ENCODE results near the gene GPRC5C. TPM values are rescaled to one million over a fixed set of nuclear protein-coding genes. Genes with fewer than 3 reads are reported as not detected.
"Not testable (repeated sequence)": the region's sequence is repeated elsewhere in the genome, so short reads cannot be mapped to it uniquely, and the experiment has no call there.

GPRC5C gene
- total and polyA plus RNA-seq, 2 donors (not counting 3 experiments of a cell fraction or from before 2014, with no cell fraction given): not detected

DNA sequence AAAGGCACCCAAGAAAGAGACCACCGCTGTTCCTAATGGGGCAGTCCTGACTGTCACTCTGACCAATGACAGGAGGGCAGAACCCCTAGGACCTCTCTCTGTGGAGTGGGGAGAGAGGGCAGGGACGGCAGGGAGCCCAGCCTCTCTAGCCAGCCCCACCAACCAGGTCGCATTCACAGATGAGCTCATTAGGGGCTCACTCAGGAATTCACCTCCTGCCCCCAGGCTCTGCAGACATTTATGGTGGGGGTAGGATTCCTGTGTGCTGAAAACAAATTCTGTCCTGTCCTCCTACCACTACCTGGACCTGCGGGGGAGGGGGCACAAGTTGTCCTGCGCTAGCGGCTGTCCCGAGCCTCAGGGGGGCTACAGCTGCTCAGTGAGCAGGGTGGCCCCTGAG, 27.7 kb upstream of the GPRC5C start:
- H3K9me3 ChIP-seq (replicated peaks; ENCODE audit: control insufficient read depth, insufficient read depth, low read length): no peaks in the 10 kb centered on the region
- no peaks in the 10 kb centered on the region for H3K27me3 ChIP-seq (ENCODE audit: control insufficient read depth in 2 of 2, insufficient read depth in 2 of 2, low read length in 2 of 2)
- no peaks in the 10 kb centered on the region for H3K79me2 ChIP-seq (ENCODE audit: control insufficient read depth, insufficient read depth, low read length)
- ChIA-PET POLR2A (no interaction called here), CTCF (no interaction called here)
- no peaks in the 10 kb centered on the region for H3K4me1 ChIP-seq (ENCODE audit: control insufficient read depth, extremely low read depth, insufficient read depth, low read length)
- no peak overlapping the region for H3K4me2 ChIP-seq (ENCODE audit: insufficient read depth, low read length)
- H3K36me3 ChIP-seq (ENCODE audit: control insufficient read depth in 2 of 2, extremely low read depth in 1 of 2, insufficient read depth in 2 of 2, low read length in 2 of 2): no peaks in the 10 kb centered on the region
- TF ChIP-seq EZH2 (IDR thresholded peaks at IDR 0.05; ENCODE audit: borderline replicate concordance, low read depth, low read length, severe bottlenecking) (no peak), JUN (IDR thresholded peaks at IDR 0.05; ENCODE audit: borderline replicate concordance, insufficient read depth, insufficient read length, low read depth) (no peak)
- intact Hi-C loops (cut with micrococcal nuclease): no loop called here
- no peak overlapping the region for H3K27ac ChIP-seq (ENCODE audit: insufficient read depth, low read depth, low read length)
- no peaks in the 10 kb centered on the region for H4K20me1 ChIP-seq (replicated peaks; ENCODE audit: control insufficient read depth, extremely low read depth, insufficient read depth, low read length)
- no peak overlapping the region for H3K9ac ChIP-seq (replicated peaks; ENCODE audit: extremely low read depth, insufficient read depth, low read length)
- FAIRE-seq (no peak), DNase-seq (ENCODE audit: low read depth, low spot score) (no peak)
- no peaks in the 10 kb centered on the region for H3K9me1 ChIP-seq (replicated peaks; ENCODE audit: control insufficient read depth, extremely low read depth, insufficient read depth, low read length)
- no peak overlapping the region for H3K4me3 ChIP-seq (replicated peaks in 1 of 3; ENCODE audit: insufficient read depth in 1 of 3, low read depth in 1 of 3, low read length in 3 of 3)
- dilution Hi-C loops (cut with MboI; ENCODE audit: extremely low pct_ligation_motif_present, low sequenced_read_pairs): no loop called here
- no peak overlapping the region for H2AFZ ChIP-seq (ENCODE audit: low read depth, low read length)
- no TSS peak for BruUV-seq (replicated peaks)

DNA sequence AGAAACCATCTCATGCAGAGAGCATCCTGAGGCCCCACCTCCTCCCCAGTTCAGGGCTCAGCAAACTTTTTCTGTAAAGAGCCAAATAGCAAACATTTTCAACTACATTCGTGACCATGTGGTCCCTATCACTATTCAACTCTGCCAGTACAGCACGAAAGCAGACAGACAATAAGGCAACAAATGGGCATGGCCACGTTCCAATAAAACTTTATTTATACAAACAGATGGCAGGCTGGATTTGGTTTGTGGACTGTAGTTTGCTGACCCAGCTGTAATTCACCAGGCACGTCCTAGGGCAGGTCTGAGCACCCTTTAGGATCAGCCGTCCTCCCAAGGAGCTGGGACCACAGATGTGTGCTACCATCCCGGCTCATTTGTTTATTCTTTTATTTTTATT, 27.1 kb upstream of the GPRC5C start:
- CTCF ChIA-PET: interaction anchor here (0.7 kb wide), 1 partner anchor 37 kb away, joined by 3 read pairs; no protein-coding TSS in a partner anchor
- no peak for DNase-seq (ENCODE audit: low read depth, low spot score)
- POLR2A ChIA-PET: no interaction called here
- intact Hi-C loops (cut with micrococcal nuclease): no loop called here
- H3K4me3 ChIP-seq (replicated peaks in 1 of 3; ENCODE audit: insufficient read depth in 1 of 3, low read depth in 1 of 3, low read length in 3 of 3): no peak overlapping the region
- no peaks in the 10 kb centered on the region for H3K27me3 ChIP-seq (ENCODE audit: control insufficient read depth in 2 of 2, insufficient read depth in 2 of 2, low read length in 2 of 2)
- no peak overlapping the region for H2AFZ ChIP-seq (ENCODE audit: low read depth, low read length)
- no peak overlapping the region for H3K4me2 ChIP-seq (ENCODE audit: insufficient read depth, low read length)
- no peaks in the 10 kb centered on the region for H4K20me1 ChIP-seq (replicated peaks; ENCODE audit: control insufficient read depth, extremely low read depth, insufficient read depth, low read length)
- H3K4me1 ChIP-seq (ENCODE audit: control insufficient read depth, extremely low read depth, insufficient read depth, low read length): no peaks in the 10 kb centered on the region
- no peak for FAIRE-seq
- no peaks in the 10 kb centered on the region for H3K36me3 ChIP-seq (ENCODE audit: control insufficient read depth in 2 of 2, extremely low read depth in 1 of 2, insufficient read depth in 2 of 2, low read length in 2 of 2)
- dilution Hi-C loops (cut with MboI; ENCODE audit: extremely low pct_ligation_motif_present, low sequenced_read_pairs): no loop called here
- H3K79me2 ChIP-seq (ENCODE audit: control insufficient read depth, insufficient read depth, low read length): no peaks in the 10 kb centered on the region
- BruUV-seq (replicated peaks): no TSS peak
- H3K27ac ChIP-seq (ENCODE audit: insufficient read depth, low read depth, low read length): no peak overlapping the region
- H3K9ac ChIP-seq (replicated peaks; ENCODE audit: extremely low read depth, insufficient read depth, low read length): no peak overlapping the region
- TF ChIP-seq POLR2AphosphoS5 (IDR thresholded peaks at IDR 0.05; ENCODE audit: insufficient read depth, low read depth, low read length) (no peak), MYC (IDR thresholded peaks at IDR 0.05; ENCODE audit: low read depth, low read length) (no peak), GATA2 (IDR thresholded peaks at IDR 0.05; ENCODE audit: insufficient read depth, insufficient read length, low read depth, low read length) (no peak), FOS (IDR thresholded peaks at IDR 0.05; ENCODE audit: borderline replicate concordance, insufficient read depth, low read length) (no peak), EZH2 (IDR thresholded peaks at IDR 0.05; ENCODE audit: borderline replicate concordance, low read depth, low read length, severe bottlenecking) (no peak), JUN (IDR thresholded peaks at IDR 0.05; ENCODE audit: borderline replicate concordance, insufficient read depth, insufficient read length, low read depth) (no peak), POLR2A (IDR thresholded peaks at IDR 0.05; ENCODE audit: low read depth, low read length) (no peak)
- TF ChIP-seq, protein P1, sequence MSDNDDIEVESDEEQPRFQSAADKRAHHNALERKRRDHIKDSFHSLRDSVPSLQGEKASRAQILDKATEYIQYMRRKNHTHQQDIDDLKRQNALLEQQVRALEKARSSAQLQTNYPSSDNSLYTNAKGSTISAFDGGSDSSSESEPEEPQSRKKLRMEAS (IDR thresholded peaks at IDR 0.05; ENCODE audit: insufficient read depth, insufficient read length): no peak
- TF ChIP-seq, protein P2, sequence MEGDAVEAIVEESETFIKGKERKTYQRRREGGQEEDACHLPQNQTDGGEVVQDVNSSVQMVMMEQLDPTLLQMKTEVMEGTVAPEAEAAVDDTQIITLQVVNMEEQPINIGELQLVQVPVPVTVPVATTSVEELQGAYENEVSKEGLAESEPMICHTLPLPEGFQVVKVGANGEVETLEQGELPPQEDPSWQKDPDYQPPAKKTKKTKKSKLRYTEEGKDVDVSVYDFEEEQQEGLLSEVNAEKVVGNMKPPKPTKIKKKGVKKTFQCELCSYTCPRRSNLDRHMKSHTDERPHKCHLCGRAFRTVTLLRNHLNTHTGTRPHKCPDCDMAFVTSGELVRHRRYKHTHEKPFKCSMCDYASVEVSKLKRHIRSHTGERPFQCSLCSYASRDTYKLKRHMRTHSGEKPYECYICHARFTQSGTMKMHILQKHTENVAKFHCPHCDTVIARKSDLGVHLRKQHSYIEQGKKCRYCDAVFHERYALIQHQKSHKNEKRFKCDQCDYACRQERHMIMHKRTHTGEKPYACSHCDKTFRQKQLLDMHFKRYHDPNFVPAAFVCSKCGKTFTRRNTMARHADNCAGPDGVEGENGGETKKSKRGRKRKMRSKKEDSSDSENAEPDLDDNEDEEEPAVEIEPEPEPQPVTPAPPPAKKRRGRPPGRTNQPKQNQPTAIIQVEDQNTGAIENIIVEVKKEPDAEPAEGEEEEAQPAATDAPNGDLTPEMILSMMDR (IDR thresholded peaks at IDR 0.05; ENCODE audit: extremely low read depth in 1 of 2, insufficient read depth in 1 of 2, low read depth in 1 of 2, low read length in 2 of 2): no peak
- H3K9me3 ChIP-seq (replicated peaks; ENCODE audit: control insufficient read depth, insufficient read depth, low read length): no peaks in the 10 kb centered on the region
- H3K9me1 ChIP-seq (replicated peaks; ENCODE audit: control insufficient read depth, extremely low read depth, insufficient read depth, low read length): no peaks in the 10 kb centered on the region

DNA sequence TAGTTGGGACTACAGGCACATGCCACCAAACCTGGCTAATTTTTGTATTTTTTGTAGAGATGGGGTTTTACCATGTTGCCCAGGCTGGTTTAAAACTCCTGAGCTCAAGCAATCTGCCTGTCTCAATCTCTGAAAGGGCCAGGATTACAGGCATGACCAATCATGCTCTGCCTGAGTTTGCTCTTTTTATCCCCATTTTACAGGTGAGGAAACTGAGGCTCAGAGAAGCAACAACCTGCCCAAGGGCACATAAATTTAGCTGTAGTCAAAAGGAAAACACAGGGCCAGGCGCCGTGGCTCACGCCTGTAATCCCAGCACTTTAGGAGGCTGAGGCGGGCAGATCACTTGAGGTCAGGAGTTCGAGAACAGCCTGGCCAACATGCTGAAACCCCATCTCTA, 26.6 kb upstream of the GPRC5C start:
- H3K27ac ChIP-seq (ENCODE audit: insufficient read depth, low read depth, low read length); H3K9me1 ChIP-seq (replicated peaks; ENCODE audit: control insufficient read depth, extremely low read depth, insufficient read depth, low read length); H3K79me2 ChIP-seq (ENCODE audit: control insufficient read depth, insufficient read depth, low read length); H2AFZ ChIP-seq (ENCODE audit: low read depth, low read length); FAIRE-seq; dilution Hi-C loops (cut with MboI; ENCODE audit: extremely low pct_ligation_motif_present, low sequenced_read_pairs); H3K27me3 ChIP-seq (ENCODE audit: control insufficient read depth in 2 of 2, insufficient read depth in 2 of 2, low read length in 2 of 2); H4K20me1 ChIP-seq (replicated peaks; ENCODE audit: control insufficient read depth, extremely low read depth, insufficient read depth, low read length); BruUV-seq (replicated peaks); H3K4me3 ChIP-seq (replicated peaks in 1 of 3; ENCODE audit: insufficient read depth in 1 of 3, low read depth in 1 of 3, low read length in 3 of 3); H3K4me1 ChIP-seq (ENCODE audit: control insufficient read depth, extremely low read depth, insufficient read depth, low read length); DNase-seq (ENCODE audit: low read depth, low spot score); H3K9me3 ChIP-seq (replicated peaks; ENCODE audit: control insufficient read depth, insufficient read depth, low read length); POLR2A ChIA-PET; H3K36me3 ChIP-seq (ENCODE audit: control insufficient read depth in 2 of 2, extremely low read depth in 1 of 2, insufficient read depth in 2 of 2, low read length in 2 of 2); intact Hi-C loops (cut with micrococcal nuclease); H3K4me2 ChIP-seq (ENCODE audit: insufficient read depth, low read length); H3K9ac ChIP-seq (replicated peaks; ENCODE audit: extremely low read depth, insufficient read depth, low read length): not testable (repeated sequence)
- CTCF ChIA-PET: interaction anchor here (0.7 kb wide), 1 partner anchor 37 kb away, joined by 3 read pairs; no protein-coding TSS in a partner anchor
